HG03571 (cell line): ENCODE measurements around the gene ATP6V1A.
A peak's percentile ranks its signal among the peaks of the same experiment; 100 is the strongest.
"Not testable (repeated sequence)": the region's sequence is repeated elsewhere in the genome, so short reads cannot be mapped to it uniquely, and the experiment has no call there.

ENCODE experiments used
- ATAC-seq: cut with Tn5 transposase; IDR thresholded peaks from one replicate; pipeline ENCODE4 v1.9.1; 2021; ENCODE audit not compliant: unreplicated experiment

ATP6V1A gene

DNA sequence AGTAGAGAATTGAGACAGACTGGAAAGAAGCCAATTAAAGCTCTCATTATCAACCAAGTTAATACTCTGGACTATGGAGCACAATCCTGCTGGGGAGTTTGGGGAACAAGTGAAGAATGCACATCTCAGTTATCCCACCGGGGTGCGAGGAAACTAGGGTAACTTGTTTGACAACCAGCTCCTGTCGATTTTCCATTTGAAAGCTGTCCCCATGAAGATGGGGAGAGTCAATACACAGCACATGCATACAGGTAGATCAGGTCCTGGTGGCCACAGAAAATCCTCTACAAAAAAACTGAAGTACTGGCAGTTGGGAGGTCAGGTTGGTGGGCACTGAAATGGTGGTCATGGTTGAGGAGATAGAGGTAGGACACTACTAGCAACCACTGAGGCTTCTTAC lies 66.0 kb downstream of the ATP6V1A start:
- ATAC-seq: no peak

DNA sequence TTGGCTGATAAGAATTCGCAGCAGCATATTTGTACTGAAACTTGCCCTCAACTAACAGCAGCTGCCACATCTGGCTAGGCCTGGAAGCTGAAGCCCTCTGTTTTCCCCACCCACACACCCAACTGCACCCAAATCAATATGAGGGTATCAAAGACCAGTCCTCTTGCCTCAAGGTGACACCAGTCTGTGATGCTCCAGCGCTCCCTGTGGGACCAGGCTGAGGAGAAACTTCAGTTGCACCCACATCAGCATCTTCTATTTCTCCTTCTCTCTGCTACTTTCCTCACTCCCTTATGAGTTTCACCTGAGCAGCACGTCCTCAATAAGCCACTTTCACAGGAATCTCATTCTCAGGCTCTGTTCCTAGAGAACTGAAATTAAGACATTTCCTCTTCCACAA lies 73.0 kb downstream of the ATP6V1A start:
- ATAC-seq: no peak

DNA sequence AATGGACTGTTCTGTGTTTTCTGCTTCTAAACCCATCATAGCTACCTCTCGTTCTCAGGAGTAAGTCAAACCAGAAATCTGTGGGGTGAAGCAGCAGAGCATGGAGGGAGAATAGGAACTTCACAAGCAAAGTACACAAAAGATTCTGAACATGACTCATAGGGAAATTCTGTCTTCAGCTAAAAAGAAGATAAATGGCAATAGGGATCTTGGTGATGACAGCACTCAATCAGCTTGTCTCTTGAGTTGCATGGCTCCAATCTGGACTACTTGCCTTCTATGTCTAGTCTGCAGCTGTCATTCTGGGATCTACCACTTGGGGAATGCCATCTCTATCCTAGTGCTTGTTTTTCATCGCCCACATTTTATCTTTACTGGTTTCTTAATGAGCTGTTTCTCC lies 78.3 kb downstream of the ATP6V1A start:
- peak; percentile 60 for ATAC-seq

DNA sequence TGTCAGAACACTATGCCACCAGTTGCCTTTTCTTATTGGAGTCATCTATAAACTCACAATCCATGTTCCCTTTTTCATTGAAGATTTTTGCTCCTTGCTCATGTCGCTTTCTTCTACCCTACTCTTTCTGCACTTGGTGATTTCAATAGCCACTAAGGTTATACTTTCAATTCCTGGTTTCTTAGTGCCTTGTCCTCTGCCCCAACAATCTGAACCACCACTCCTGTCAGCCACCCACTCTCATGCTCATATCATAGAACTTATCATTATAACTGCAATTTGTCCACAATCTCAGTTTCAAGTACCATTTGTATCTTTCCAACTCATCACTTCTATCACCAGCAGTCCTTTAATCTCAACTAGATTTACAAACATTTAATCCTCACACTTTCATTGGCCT lies 81.8 kb downstream of the ATP6V1A start:
- peak; percentile 37 for ATAC-seq

DNA sequence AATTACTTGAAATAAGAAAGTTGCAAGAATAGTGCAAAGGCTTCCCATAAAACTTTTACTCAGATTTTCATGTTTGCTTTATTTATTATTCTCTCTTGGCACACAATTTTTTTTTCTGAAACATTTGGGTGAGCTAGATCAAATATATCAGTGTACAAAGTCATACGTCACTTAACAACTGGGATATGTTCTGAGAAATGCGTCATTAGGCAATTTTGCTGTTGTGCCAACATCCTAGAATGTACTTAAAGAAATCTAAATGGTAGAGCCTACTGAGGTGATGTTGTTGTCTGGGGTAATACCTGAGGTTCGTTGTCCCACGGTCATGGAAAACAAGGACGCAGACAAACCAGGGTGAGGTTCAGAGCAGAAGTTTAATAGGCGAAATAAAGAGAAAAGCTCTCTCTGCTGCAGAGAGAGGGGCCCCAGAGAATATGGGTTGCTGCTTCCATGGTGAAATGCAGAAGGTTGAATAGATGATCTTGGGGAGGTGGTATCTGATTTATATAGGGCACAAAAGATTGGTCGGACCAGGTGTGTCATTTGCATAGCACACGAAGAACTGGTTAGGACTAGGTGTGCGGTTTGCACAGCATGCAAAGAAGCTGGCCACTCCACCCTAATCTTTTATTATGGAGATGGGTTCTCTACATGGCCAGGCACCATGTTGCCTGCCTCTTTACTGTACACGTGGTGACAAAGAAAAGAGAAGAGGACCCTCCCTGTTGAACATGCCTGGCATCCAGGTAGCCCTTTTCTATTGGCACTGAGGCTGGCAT lies 82.9 kb downstream of the ATP6V1A start:
- no peak for ATAC-seq

DNA sequence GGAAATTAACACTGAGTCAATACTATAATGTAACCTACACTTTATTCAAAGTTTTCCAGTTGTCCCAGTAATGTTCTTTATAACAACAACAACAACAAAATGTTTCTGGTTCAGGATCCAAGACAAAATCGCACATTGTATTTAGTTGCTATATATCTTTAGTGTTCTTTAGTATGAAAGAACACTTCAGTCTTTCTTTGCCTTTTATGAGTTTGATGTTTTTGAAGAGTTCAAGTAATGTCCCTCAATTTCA lies 84.2 kb downstream of the ATP6V1A start:
- ATAC-seq: no peak

DNA sequence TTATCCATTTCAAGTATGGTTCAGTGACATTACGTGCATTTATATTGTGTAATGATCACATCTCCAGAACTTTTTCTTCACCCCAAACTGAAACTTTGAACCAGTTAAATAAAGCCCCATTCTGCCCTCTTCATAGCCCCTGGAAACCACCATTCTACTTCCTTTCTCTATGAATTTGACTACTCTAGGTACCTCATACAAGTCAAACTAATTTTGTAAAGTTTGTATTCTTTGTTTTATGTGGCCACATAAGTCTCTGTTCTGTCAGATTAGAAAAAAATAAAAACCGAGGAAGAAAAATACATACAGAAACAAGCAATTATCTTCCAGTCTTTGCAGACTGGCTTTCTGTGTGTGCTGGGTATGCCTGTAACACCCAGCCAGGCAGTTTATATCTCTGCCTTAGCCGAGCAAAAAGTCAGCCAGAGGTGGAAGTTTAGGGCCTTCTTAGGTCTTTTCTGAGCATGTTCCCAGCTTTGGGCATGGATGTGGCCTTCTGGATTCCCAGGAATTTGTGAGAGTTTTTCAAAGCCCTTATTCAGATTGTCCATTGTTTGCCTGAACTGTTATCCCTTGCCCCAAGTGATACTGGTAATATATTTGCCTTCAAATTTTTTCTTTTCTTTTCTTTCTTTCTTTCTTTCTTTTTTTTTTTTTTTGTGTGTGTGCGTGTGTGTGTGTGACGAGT lies 85.8 kb downstream of the ATP6V1A start:
- ATAC-seq: peak; percentile 37

DNA sequence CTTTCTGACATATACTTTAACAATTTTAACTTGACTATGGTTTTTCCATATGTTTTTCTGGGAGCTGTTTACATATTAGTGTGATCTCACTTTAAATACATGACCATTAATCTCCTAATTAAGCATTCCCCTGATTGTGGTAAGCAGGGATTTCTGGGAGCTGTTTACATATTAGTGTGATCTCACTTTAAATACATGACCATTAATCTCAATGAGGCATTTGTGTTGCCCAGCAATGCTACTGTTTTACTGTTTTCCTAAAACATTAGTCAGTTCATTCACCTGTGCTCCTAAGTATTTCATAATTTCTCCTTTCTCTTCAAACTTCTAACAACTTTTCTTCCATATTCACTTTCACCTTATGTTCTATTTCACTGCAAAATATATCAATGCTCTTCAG lies 88.1 kb downstream of the ATP6V1A start:
- ATAC-seq: no peak

DNA sequence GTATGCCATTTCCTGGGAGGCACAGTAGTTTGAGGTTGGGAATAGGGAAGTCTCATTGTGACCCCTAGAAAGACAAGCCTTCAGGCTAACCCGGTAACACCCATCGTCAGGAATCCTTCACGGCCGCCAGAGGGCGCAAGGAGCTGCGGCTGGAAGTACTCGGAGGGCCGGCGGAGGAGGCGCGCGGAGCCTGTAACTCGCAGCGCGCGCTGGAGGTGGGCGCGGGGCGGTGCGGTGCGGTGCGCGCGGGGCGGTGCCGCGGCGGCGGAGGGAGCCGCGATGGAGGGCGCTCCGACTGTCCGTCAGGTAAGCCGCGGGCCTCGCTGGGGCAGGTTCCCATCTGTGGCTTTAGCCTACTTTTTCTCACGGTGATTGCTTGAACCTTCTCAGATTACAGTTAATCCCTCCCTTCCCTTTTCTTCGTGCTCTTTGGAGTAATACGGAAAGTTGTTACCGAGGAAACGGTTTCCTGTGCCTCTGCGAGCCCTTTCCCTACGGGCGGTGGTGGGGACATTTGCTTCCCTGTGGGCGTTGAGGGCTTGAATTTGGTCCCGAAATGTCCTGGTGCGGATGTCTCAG lies 91.9 kb downstream of the ATP6V1A start, which contains the start of gene GRAMD1C:
Gene GRAMD1C (plus strand): TSS at position 158 of the 579 bp plus-strand sequence. CDS start 122 bp downstream, at position 280.
- ATAC-seq: peak; percentile 94

DNA sequence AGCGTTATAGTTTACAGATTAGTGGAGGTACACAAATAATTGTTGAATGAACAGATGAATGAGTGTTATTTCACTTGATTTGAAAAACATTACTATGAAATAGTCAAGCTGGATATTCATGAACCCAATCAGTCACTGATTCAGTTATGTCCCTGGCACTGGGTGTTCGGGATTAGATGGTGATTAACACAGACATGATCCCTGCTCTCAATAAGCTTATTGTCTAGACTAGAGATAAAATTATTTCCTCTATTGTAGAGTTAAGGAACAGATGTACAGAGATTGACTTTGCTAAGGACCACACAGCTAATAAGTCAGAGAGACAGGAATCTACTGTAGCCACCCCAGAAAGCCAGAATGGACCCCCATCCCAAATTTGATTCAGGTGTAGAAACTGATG lies 92.7 kb downstream of the ATP6V1A start:
- ATAC-seq: no peak

DNA sequence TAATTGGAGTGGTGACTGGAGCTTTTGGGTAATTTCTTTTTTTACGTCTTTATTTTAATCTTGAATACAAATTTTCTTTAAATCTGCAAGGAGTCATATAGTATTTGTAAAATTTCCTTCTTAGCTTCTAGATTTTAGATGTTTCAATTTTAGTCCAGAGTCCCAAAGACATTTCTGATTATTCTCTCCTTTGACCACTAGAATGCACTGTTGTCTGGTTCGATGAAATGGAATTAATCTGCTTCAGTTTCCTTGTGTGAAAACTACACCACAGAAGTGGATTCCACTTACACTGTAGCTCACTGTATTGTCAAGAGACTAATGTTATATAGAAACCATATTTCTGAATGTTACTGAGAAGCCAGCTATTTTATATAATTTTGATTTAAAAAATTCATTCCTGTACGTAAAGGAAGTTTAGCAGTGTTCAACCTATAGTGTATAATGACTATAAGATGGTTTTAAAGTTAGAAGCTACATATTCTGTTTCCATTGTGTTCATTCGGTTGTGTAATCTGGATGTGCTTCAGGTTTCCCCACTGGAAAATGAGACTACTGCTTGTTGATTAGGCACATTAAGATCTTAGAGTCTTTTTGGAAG lies 97.9 kb downstream of the ATP6V1A start:
- ATAC-seq: no peak

DNA sequence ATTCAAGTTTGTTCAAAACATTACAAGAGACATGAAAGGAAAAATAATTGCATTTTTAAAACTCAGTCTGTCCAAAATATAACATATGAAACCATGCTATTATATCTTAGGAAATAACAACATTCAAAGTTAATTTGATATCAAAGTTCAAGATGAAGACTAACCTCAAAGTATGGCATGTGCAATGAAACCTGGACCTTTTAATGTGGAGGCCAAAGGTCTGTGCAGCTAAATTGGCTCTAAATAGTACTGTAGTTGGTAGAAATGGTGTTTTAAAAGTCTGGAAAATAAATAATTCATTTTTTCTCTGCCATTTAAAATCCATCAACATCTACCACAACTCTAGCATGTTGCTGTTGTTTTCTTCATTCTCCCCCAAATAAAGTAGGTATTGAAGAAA lies 100.4 kb downstream of the ATP6V1A start:
- ATAC-seq: no peak

DNA sequence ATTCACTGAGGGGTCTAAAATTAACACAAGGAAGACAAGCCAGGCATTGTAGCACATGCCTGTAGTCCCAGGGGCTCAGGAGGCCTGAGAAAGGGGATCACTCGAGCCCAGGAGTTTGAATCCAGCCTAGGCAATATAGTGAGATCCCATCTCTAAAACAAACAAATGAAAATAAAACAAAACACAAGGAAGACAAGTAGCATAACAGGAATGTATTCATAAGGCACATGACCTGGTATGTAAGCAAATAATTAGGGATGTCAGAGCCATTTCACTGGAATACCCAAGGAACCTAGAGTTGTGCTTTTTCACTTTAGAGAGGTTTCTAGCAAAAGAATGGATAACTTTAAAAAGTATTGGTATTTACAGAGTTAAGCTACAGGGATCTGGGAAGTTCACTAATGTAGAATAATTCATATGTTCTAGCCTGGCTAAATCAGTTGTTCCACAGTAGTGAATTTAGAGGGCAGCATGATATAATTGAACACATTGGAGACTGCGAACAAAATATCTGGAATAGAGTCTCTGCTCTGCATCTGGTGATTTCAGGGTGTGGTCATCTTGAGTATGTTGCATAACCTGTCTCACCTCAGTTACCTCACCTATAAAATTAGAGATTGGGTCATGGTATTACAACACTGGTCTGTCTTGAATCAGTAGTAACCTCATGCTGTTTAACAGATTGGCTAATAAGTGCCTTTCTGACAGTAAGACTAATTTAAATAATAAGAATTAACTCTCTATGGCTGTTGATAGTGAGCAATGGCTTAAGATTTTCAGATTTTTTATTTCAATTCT lies 101.0 kb downstream of the ATP6V1A start:
- ATAC-seq: no peak

DNA sequence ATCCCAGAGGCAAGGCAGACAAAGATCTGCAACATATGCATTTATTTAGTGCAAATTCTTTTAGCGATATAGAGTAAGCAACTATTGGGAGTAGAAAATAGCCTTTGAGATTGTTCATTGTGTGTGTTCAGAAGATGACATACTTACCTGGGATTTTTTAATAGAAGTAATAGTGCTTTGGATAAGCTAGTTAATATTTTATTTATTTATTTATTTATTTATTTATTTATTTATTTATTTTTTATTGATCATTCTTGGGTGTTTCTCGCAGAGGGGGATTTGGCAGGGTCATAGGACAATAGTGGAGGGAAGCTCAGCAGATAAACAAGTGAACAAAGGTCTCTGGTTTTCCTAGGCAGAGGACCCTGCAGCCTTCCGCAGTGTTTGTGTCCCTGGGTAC lies 102.2 kb downstream of the ATP6V1A start:
- not testable (repeated sequence) for ATAC-seq

DNA sequence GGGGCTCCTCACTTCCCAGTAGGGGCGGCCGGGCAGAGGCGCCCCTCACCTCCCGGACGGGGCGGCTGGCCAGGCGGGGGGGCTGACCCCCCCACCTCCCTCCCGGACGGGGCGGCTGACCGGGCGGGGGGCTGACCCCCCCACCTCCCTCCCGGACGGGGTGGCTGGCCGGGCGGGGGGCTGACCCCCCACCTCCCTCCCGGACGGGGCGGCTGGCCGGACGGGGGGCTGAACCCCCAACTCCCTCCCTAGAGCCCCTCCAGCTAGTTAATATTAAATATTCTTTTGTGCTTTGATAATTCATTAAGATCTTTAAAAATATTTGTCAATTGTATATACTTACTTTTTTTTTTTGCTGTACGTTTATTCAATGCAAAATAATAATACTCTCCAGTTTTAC lies 103.0 kb downstream of the ATP6V1A start:
- not testable (repeated sequence) for ATAC-seq

DNA sequence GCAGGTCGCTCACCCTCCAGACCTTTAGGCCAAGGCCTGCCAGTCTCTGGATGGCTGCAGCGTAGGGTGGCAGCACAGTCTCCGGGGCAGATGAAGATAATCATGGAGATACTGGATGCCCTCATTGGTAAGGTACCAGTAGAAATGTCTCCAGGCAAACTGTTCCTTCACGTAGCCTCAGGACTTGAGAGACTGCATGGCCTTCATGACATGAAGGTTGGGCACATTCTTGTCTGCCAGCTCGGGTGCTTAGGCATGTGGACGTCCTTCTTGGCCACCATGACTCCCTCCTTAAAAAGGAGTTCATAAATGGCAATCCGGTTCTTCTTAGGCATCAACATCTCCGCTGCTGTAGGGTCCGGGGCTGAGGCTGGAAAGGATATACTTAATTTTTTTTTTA lies 103.6 kb downstream of the ATP6V1A start:
- not testable (repeated sequence) for ATAC-seq

DNA sequence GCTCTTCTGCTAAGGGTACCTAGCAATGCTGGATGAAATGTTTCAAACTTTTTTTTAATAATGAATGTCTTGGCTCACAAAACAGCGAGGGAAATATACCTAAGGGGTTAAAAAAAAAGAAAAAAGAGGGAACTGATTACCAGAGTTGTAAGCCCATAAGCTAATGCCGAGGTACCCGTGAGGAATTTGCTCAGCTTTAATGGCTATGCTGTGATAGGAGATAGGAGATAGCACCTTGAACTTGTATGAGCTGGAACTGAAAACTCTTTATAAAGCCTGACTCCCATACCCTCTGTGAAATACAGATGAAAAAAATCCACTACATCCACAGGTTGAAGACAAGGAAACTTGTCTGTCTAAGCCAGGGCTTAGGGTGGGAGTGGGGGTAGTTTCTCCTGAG lies 105.7 kb downstream of the ATP6V1A start:
- ATAC-seq: no peak
